Activated gamma-delta T cell (primary cell): ENCODE results near the gene EXOC3L4.

Experiments used
- DNase-seq: peaks from one replicate; lab custom pipeline; 2025; lab: John Stamatoyannopoulos, UW

The EXOC3L4 gene

GRCh38 chr14:103091041-103091882, 3.3 kb upstream of the EXOC3L4 start:
- DNase-seq, result peak; percentile 66

DNA sequence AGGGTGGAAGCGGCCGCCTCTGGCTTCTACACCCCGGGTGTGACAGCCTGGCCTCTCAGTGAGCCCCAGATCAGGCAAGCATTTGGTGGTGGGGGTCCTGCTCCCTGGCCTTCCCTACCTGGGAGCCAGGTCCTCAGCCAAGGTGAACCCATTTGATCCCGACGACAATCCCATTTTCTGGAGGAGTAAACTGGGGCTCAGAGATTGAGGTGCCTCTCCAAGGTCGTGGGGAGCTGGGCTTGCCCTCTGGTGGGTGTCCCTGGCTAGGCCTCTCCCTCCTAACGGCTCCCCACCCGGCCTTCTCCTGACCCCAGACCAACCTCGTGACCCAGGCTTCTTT, 2.7 kb upstream of the EXOC3L4 start:
- no peak for DNase-seq

- no peak for DNase-seq
Observed at GRCh38 chr14:103093856-103094405, 594 bp upstream of the EXOC3L4 start.

GRCh38 chr14:103095210-103095778, 769 bp downstream of the EXOC3L4 start:
- no peak for DNase-seq

- no peak for DNase-seq
Observed at GRCh38 chr14:103096387-103096786, 1.9 kb downstream of the EXOC3L4 start.

- no peak for DNase-seq
Observed at GRCh38 chr14:103097244-103097993, 2.9 kb downstream of the EXOC3L4 start.

- no peak for DNase-seq
Observed at GRCh38 chr14:103097994-103098957, 3.8 kb downstream of the EXOC3L4 start.

DNA sequence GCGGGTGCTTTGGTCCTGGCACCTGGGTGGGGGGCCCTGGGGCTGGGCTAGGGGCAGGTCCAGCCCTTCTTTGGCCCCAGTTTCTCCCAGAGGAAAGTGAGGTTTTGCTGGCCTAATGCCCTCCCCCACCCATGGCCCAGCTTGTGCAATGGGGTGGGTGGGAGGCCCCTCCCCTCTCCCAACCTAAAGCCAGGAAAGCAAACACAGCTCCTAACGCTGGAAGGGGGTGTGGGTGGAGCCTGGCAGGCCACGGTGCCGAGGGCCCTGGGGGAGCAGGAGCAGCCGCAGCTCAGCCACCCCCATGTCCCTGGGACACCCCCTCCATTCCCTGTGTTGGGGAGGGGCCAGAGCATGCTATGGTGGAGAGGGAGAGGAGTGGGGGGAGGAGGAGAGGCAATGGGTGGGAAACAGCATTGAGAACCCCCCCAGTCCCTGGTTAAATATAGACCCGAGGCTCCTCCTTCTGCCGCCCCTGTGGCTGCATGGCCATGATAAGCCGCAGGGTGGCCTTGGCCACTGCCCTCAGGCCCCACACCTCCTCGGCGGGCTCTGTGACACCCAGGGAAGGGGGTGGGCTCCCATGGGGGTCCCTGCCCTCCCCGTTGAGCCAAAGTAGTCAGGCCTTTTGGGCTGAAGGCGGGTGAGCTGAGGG, 4.7 kb downstream of the EXOC3L4 start:
- DNase-seq, result no peak

GRCh38 chr14:103099733-103100280, 5.3 kb downstream of the EXOC3L4 start:
- DNase-seq, result no peak

DNA sequence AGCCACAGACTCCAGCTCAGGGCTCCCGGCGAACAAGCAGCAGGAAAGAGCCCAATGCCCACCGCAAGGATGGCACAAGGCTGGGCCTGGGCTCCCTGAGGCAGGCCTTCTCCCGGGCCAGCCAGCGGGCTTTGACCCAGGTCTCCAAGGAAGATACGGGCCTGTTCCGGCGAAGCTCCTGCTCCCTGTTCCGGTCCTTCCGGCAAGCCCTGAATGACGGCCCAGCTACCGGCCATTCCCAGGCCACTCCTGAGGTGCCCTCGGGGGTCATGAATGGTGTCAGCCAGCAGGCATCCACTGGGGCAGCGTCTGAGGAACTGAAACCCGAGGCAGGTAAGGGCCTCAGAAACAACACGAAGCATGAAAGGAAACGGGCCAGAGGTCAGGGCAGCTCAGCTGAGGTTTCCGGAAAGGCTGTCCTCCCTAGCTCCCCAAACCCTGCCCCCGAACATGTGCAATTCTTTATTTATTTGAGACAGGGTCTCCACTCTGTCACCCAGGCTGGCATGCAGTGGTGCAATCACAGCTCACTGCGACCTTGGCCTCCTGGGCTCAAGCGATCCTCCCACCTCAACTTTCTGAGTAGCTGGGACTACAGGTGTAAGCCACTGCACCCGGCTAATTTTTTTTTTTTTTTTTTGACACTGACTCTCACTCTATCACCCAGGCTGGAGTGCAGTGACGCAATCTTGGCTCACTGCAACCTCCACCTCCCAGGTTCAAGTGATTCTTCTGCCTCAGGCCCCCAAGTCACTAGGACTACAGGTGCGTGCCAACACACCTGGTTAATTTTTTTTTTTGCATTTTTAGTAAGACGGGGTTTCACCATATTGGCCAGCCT, 6.0 kb downstream of the EXOC3L4 start:
- no peak for DNase-seq

DNA sequence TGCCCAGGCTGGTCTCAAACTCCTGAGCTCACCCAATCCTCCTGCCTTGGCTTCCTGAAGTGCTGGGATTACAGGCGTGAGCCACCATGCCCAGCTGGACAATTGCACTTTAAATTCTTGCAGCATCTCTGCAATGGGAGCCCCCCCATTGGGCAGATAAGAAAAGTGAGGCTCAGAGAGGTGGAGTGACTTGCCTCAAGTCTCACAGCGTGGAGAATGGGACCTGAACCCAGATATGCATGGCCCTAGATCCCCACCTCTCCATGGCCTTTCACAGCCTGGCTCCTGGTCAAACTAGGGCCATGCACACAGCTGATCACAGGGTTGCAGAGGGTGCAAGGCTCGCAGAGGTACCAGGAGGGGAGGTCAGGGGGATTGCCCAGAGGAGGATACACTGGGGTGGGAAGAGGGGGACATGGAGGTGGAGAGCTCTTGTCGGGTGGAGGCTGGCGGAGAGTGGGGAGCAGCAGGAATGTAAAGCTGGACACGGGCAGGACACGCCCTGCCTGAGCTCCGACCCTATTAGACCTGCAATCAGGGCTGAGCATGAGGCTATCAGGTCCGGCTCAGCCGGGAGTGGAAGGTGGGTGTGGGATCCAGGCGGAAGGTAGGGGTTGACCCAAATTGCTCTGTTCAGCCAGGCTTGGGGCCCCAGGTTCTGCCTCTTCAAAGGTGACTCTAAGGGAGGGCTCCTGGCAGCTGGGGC, 6.9 kb downstream of the EXOC3L4 start:
- DNase-seq, result no peak

DNA sequence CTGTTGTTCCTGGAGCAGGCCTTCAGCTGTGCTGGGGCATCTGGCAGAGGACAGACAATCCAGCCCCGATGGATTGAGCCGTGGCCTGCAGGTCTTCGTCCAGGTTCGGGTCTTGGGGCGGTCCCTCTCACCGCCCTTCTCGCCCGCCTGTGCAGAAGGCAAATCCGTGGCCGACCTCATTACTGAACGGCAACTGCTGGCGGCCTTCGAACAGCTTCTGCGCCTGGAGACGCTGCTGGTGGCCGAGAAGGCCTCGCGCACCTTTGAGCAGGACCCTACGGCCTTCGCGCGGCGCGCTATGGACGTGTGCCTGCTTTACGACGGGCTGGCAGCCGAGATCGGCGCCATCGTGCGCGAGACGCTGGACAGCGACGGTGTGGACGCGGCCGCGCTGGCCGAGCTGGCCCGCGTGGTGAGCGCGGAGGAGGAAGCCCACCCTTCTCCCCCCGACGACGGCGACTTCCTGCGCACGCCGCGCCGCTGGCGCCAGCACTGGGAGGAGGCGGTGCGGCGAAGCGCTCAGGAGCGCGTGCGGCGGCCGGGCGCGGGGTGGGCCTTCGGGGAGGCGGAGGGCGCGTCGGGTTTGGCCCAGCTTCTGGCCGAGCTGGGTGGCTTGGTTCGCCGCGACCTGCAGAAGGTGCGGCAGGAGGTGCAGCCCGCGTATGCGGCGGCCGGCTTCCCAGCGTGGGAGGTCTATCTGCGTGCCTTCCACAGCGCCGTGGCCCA, 7.6 kb downstream of the EXOC3L4 start:
- DNase-seq, result no peak

- no peak for DNase-seq
Observed at GRCh38 chr14:103102689-103103260, 8.2 kb downstream of the EXOC3L4 start.

DNA sequence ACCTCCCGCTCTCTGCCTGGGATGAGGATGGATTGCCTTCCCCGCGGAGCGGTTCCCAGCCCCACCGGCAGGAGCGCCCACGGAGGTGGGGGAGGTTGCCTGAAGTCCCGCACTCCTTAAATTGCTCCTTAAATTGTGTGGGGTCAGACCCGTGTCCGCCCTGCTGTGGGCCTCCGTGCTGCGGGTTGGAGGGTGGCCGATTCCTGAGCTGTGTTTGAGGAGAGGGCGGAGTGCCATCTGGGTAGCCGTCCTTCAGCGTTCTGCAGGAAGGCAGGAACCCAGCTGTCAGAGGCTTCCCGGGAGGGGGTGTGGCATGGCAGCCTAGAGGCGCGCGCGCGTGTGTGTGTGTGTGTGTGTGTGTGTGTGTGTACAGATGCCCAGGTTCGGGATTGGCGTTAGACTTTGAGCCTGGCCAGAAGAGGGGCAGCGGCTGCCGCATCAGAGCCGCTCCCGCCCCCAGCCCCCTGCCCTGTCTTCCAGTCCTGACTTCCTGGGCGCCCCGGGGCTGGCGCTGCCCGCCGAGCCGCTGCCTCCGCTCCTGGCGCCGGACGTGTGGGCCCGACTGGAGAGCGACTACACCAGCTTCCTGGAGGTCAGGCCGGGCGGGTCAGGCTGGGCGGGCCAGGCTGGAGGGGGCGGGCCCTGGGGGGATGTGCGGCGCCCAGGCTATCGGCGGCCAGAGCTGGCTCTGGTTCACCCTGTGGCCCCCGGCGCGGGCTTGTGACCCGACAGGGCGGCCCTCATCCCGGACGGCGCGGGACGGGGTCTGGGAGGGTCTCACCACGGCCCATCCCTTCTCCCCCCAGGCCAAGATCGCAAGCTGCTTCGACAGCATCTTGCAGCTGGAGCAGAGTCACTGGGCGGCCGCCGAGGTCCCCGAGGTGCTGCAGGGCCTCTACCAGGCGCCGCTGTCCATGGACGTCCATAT, 9.2 kb downstream of the EXOC3L4 start:
- DNase-seq, result no peak

GRCh38 chr14:103104389-103104653, 9.8 kb downstream of the EXOC3L4 start:
- DNase-seq, result no peak

DNA sequence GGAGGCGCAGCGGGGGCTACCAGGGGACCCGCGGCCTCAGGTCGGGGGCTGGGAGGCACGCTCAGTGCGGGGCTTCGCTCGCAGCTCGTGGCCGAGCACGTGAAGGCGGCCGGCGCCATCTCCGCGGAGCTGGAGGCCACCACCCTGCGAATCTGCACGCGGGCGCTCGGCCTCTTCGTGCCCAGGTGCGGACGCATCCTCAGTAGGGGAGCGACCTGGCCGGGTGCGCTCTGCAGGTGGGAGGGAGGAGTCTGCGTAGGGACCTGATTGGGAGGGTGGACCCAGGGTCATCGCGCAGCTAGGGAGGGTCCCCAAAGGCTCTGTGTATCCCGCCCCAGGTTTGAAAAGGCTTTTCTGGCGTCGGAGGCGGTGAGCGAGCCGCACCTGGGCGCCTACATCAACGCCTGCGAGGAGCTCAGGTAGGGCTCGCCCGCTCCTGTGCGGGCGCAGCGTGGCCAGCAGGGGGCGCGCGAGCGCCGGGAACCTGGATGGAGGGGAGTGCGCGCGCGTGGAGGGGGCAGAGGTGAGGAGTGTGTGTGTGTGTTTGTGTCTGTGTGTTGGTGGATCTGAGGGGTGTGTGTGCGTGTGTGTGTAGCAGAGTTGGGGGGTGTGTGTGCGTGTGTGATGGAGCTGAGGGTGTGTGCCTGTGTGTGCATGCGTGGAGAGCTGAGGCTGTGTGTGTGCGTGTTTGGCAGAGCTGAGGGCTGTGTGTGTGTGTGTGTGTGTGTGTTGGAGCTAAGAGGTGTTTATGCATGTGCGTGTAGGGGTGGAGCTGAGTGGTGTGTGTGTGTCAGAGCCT, 10.3 kb downstream of the EXOC3L4 start:
- DNase-seq, result peak; percentile 35
